HepG2 (cell line): ENCODE data around the gene SMAD7. TPM values are rescaled to one million over a fixed set of nuclear protein-coding genes. Genes with fewer than 3 reads are reported as not detected.

Experiments
- ASH2L ChIP-seq: fragments of 300-600, 200-600 bp; sonication (generic); IDR thresholded peaks from 2 replicates; pipeline ENCODE4 v1.7.0; 2017; ENCODE audit warnings: low read depth, mild to moderate bottlenecking, moderate library complexity, mixed read lengths, low read length; ENCODE audit not compliant: insufficient read length
- CEBPZ ChIP-seq: IDR thresholded peaks from 2 replicates; pipeline ENCODE4 v1.6.1; 2012; ENCODE audit warnings: low read length, improper control_type of control experiment
- GMEB1 ChIP-seq: sonication (generic); formaldehyde crosslinking; IDR thresholded peaks from 2 replicates; pipeline ENCODE4 v1.5.1; 2020; ENCODE audit warnings: missing genetic modification reagents, mild to moderate bottlenecking, borderline replicate concordance
- HES4 ChIP-seq: sonication (generic); formaldehyde crosslinking; IDR thresholded peaks from 2 replicates; pipeline ENCODE4 v1.9.0; 2021; ENCODE audit warnings: mild to moderate bottlenecking, missing genetic modification reagents, borderline replicate concordance
- MYNN ChIP-seq: sonication (generic); formaldehyde crosslinking; IDR thresholded peaks from 2 replicates; pipeline ENCODE4 v1.4.0; 2020; ENCODE audit warnings: mild to moderate bottlenecking, low read depth, missing genetic modification reagents
- NFATC3 ChIP-seq: sonication (generic); formaldehyde crosslinking; IDR thresholded peaks from 2 replicates; pipeline ENCODE4 v1.5.1; 2020; ENCODE audit warnings: mild to moderate bottlenecking, missing genetic modification reagents
- RBM22 ChIP-seq: fragments of 200-400 bp; formaldehyde crosslinking; optimal IDR thresholded peaks from 2 replicates; pipeline ENCODE3; 2017; ENCODE audit warnings: mild to moderate bottlenecking, low read length, moderate library complexity
- TOPORS ChIP-seq: sonication (generic); formaldehyde crosslinking; IDR thresholded peaks from 2 replicates; pipeline ENCODE4 v1.8.0; 2023; ENCODE audit warnings: mild to moderate bottlenecking, missing genetic modification reagents
- USF2 ChIP-seq, 2 experiments: sonication (generic) in 1 of 2; formaldehyde crosslinking in 1 of 2; IDR thresholded peaks; 2 replicates each; pipeline versions ENCODE4 v1.5.1 to v1.6.1; 2011 to 2020; ENCODE audit warnings: borderline replicate concordance in 1 of 2, low read depth in 1 of 2, low read length in 1 of 2, mild to moderate bottlenecking in 1 of 2, missing genetic modification reagents in 1 of 2, moderate library complexity in 1 of 2
- ZBTB34 ChIP-seq: sonication (generic); formaldehyde crosslinking; IDR thresholded peaks from 2 replicates; pipeline ENCODE4 v1.8.0; 2022; ENCODE audit warnings: mild to moderate bottlenecking, missing genetic modification reagents
- ZBTB44 ChIP-seq: sonication (generic); formaldehyde crosslinking; IDR thresholded peaks from 2 replicates; pipeline ENCODE4 v1.4.0; 2020; ENCODE audit warnings: missing genetic modification reagents
- ZMYM3 ChIP-seq: sonication (generic); formaldehyde crosslinking; IDR thresholded peaks from 2 replicates; pipeline ENCODE4 v1.5.1; 2020; ENCODE audit warnings: mild to moderate bottlenecking, missing genetic modification reagents
- ZNF264 ChIP-seq: sonication (generic); formaldehyde crosslinking; IDR thresholded peaks from 2 replicates; pipeline ENCODE4 v1.4.0; 2020; ENCODE audit warnings: missing genetic modification reagents
- ZNF670 ChIP-seq: sonication (generic); formaldehyde crosslinking; IDR thresholded peaks from 2 replicates; pipeline ENCODE4 v1.8.0; 2022; ENCODE audit warnings: mild to moderate bottlenecking, missing genetic modification reagents, borderline replicate concordance
- ZNF740 ChIP-seq: sonication (generic); formaldehyde crosslinking; IDR thresholded peaks from 2 replicates; pipeline ENCODE4 v1.4.0; 2020; ENCODE audit warnings: missing genetic modification reagents
- ZNF788 ChIP-seq: sonication (generic); formaldehyde crosslinking; IDR thresholded peaks from 2 replicates; pipeline ENCODE4 v1.5.0; 2020; ENCODE audit warnings: mild to moderate bottlenecking, missing genetic modification reagents, borderline replicate concordance
- polyA plus RNA-seq, 8 experiments: library from polyadenylated mRNA; depleted of rRNA in 3 of 8; stranded (reverse) in 7 of 8; unstranded in 1 of 8; fragments of >200 nt; fragmentation: Illumina TruSeq in 4 of 8; extraction: Trizol in 4 of 8; gene quantifications; 2 replicates each; pipeline versions ENCODE4 v1.2.1 to v1.2.3, GENCODE V29; 2011 to 2016; ENCODE audit warnings: low read depth in 4 of 8, missing spikeins in 1 of 8, mixed read lengths in 1 of 8; ENCODE audit not compliant: insufficient read depth in 1 of 8
- total RNA-seq, 5 experiments: library from RNA; depleted of rRNA; stranded (reverse); fragments of >200 nt; fragmentation: Illumina TruSeq; extraction: Trizol; gene quantifications; 2 replicates each; pipeline ENCODE4 v1.2.3, GENCODE V29; 2016; ENCODE audit warnings: low read depth in 1 of 5

Gene SMAD7
- total and polyA plus RNA-seq, 2 of the 13 experiments (the other 11 are each of a cell fraction or from before 2014, with no cell fraction given) = 17.4 to 24.7 TPM

GRCh38 chr18:48902856-48903601 lies 47.7 kb downstream of the SMAD7 start (continued):
- TF ChIP-seq RBM22 = no peak
- TF ChIP-seq GMEB1 (CRISPR knock-in tag) = no peak
- TF ChIP-seq ZMYM3 (CRISPR knock-in tag) = no peak
- TF ChIP-seq TOPORS (CRISPR knock-in tag) = no peak
- TF ChIP-seq ASH2L = no peak
- TF ChIP-seq NFATC3 = 0 out of 2 replicates have a peak, but pooled peaks have one; percentile 44
- no peak for TF ChIP-seq ZBTB44 (CRISPR knock-in tag)
- no peak for TF ChIP-seq ZNF670 (CRISPR knock-in tag)
- TF ChIP-seq MYNN = no peak
- no peak for TF ChIP-seq HES4 (CRISPR knock-in tag)
- TF ChIP-seq USF2 (IDR thresholded peaks at IDR 0.05; ENCODE audit: low read depth, low read length) = peak; percentile 60; the same call in 1 of the 2 replicates
- peak; percentile 81; the same call in 1 of the 2 replicates for TF ChIP-seq USF2 (CRISPR knock-in tag; IDR thresholded peaks at IDR 0.05; ENCODE audit: borderline replicate concordance)
- TF ChIP-seq ZNF264 (CRISPR knock-in tag) = no peak
- TF ChIP-seq CEBPZ = no peak
- no peak for TF ChIP-seq ZNF740 (CRISPR knock-in tag)
- TF ChIP-seq ZNF788 = no peak
- no peak for TF ChIP-seq ZBTB34
